Bronchial epithelial cell (primary cell): Measurements from ENCODE around the gene CDH18. TPM values are rescaled to one million over a fixed set of nuclear protein-coding genes. Genes with fewer than 3 reads are reported as not detected.

Experiments used
- DNase-seq: peaks from one replicate; pipeline ENCODE4 v3.0.0-alpha.2; 2010; ENCODE audit warnings: low read depth
- FAIRE-seq: peaks from 2 replicates; lab custom pipeline; 2011; peaks lifted over from hg19 to GRCh38; lab: Jason Lieb, UNC
- H3K27me3 ChIP-seq: 2 replicates; pipeline ENCODE4 v1.5.1; 2011; ENCODE audit warnings: low read length; ENCODE audit not compliant: control insufficient read depth, insufficient read depth
- H3K36me3 ChIP-seq: 2 replicates; pipeline ENCODE4 v1.5.1; 2011; ENCODE audit warnings: low read length; ENCODE audit not compliant: control insufficient read depth, insufficient read depth
- H3K4me3 ChIP-seq: 2 replicates; pipeline ENCODE4 v1.5.1; 2011; ENCODE audit warnings: mild to moderate bottlenecking, low read depth, low read length, control low read depth
- CTCF ChIP-seq: IDR thresholded peaks from 2 replicates; pipeline ENCODE4 v1.5.1; 2011; ENCODE audit warnings: mild to moderate bottlenecking, moderate library complexity, low read length, control low read depth, inconsistent platforms; ENCODE audit not compliant: insufficient read depth, severe bottlenecking
- total RNA-seq: library from RNA; depleted of rRNA; stranded (reverse); fragments of >200 nt; gene quantifications from 2 replicates; pipeline ENCODE4 v1.2.1, GENCODE V29; 2014

CDH18 gene
- total RNA-seq, 1 donor from 2014 or later: under 0.01 TPM

DNA sequence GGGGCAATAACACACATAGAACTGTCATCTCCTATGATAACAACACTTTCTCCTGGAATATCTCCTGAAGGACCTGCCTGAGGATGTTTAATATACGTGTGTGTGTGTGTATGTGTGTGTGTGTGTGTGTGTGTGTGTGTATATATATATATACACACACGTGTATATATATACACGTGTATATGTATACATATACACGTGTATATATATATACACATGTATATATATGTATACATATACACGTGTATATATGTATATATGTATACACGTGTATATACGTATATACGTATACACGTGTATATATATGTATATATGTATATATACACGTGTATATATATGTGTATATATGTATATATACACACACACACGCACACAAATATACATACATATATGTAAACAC is 27.5 kb downstream of the CDH18 start:
- DNase-seq (no peak), FAIRE-seq (no peak)
- TF ChIP-seq CTCF: no peak
- Histone ChIP-seq H3K4me3 (no peak overlapping the region), H3K36me3 (no peaks in the 10 kb centered on the region), H3K27me3 (no peaks in the 10 kb centered on the region)

GRCh38 chr5:19959830-19960384 is 28.1 kb downstream of the CDH18 start:
- no peaks in the 10 kb centered on the region for H3K36me3 ChIP-seq
- DNase-seq (no peak), FAIRE-seq (no peak)
- TF ChIP-seq CTCF: no peak
- H3K4me3 ChIP-seq: no peak overlapping the region
- no peaks in the 10 kb centered on the region for H3K27me3 ChIP-seq

DNA sequence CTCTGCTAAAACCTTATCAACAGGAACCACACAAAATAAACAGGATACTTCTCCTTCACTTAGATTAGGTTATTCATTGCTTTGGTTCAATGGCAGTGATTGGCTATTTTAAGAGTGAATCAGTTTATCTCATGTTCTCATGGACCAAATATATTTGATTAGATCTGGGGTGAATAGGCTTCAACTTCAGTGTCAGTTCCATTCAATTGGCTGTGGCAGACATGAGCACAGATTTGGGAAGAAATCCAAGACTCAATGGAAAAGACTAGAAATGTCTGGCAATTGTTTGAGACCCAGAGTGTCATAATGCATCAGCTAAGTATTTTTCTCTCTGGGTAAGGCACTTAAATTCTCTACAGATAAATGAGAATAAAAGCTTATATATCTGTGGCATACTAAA is 37.1 kb downstream of the CDH18 start:
- Histone ChIP-seq H3K36me3 (no peaks in the 10 kb centered on the region), H3K4me3 (no peak overlapping the region), H3K27me3 (no peaks in the 10 kb centered on the region)
- TF ChIP-seq CTCF: no peak
- DNase-seq: no peak
- FAIRE-seq: no peak

DNA sequence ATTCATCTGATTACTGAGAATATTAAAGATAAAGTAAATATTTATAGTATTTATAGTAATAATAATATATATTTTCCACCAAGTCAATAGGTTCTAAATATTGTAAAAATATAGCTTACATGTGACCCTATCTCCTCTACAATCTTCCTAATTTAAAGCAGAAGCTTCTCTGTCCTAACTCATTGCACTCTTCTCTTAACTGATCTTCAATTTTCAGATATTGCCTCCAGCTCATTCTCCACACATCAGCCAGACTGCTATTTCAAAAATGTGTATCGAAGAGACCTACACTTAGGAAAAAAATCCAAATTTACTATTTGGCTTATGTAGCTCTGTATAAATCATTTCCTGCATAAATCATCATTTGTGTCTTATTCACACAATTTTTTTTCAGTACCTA is 47.8 kb downstream of the CDH18 start:
- DNase-seq: no peak
- FAIRE-seq: no peak
- H3K27me3 ChIP-seq: no peaks in the 10 kb centered on the region
- H3K36me3 ChIP-seq: no peaks in the 10 kb centered on the region
- H3K4me3 ChIP-seq: no peak overlapping the region
- TF ChIP-seq CTCF: no peak

DNA sequence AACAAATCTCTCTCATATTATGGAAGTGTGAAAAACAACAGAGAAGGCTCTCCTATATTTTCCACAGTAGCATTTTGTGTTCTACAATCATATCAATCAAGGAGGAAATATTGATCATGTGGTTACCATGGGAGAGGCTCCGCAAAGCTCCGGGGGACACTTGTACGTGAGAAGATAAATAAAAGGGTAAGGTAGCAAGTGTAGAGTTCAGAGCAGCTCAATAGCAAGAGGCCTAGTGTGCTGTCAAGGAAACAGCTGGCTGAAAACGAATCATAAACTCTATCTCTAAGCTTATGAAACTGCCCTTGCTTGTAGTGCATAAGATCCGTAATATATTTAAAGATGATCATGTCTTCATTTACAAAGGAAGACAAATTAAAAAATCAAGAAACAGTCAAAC is 57.5 kb downstream of the CDH18 start:
- no peak for TF ChIP-seq CTCF
- Histone ChIP-seq H3K27me3 (no peaks in the 10 kb centered on the region), H3K36me3 (no peaks in the 10 kb centered on the region), H3K4me3 (no peak overlapping the region)
- FAIRE-seq (no peak), DNase-seq (no peak)
